Measurements from ENCODE around the gene SURF2. TPM values are rescaled to one million over a fixed set of nuclear protein-coding genes. Genes with fewer than 3 reads are reported as not detected.
"Not testable (repeated sequence)": the region's sequence is repeated elsewhere in the genome, so short reads cannot be mapped to it uniquely, and the experiment has no call there.

The SURF2 gene
- polyA plus RNA-seq, 3 donors = 17.5 to 24.7 (median 17.6) TPM

DNA sequence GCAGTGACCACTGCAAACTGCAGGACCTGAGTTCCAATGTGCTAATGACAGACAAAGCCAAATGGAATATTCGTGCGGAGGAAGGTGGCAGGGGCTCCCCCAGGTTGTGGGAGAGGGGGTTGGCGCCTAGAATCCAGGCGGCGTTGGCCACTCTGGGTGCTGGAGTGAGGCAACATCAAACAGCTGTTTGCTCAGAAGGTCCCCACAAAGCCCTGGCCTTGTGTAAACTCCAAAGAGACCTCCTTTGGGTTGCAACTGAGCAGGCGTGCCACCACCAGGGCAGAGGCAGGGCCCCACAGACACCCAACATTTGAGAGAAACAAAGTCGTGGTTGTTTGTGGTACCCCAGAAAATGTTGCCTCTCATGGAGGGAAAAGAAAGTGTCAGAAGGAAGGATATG is 34.4 kb downstream of the SURF2 start:
- Histone ChIP-seq H3K9ac (ENCODE audit: insufficient read depth, low read length, poor library complexity, severe bottlenecking) (no peak overlapping the region), H3K27ac (ENCODE audit: low read depth in 1 of 2, low read length in 2 of 2) (no peak overlapping the region), H3K79me2 (ENCODE audit: insufficient read depth, low read length) (no peaks in the 10 kb centered on the region), H3K4me3 (replicated peaks in 1 of 3; ENCODE audit: low read depth in 2 of 3, low read length in 3 of 3) (no peak overlapping the region), H3K9me3 (replicated peaks in 1 of 2; ENCODE audit: control insufficient read depth in 1 of 2, insufficient read depth in 1 of 2, low read length in 2 of 2) (no peaks in the 10 kb centered on the region), H3K27me3 (ENCODE audit: control insufficient read depth in 2 of 2, insufficient read depth in 2 of 2, low read length in 2 of 2) (no peaks in the 10 kb centered on the region), H3K36me3 (replicated peaks in 1 of 2; ENCODE audit: control insufficient read depth in 1 of 2, insufficient read depth in 2 of 2, low read length in 2 of 2) (no peaks in the 10 kb centered on the region), H2AFZ (ENCODE audit: insufficient read depth, low read depth, low read length, poor library complexity, severe bottlenecking) (no peak overlapping the region), H4K20me1 (ENCODE audit: insufficient read depth, low read length) (no peaks in the 10 kb centered on the region), H3K4me1 (ENCODE audit: control insufficient read depth in 1 of 2, insufficient read depth in 2 of 2, low read length in 2 of 2) (no peaks in the 10 kb centered on the region), H3K4me2 (replicated peaks; ENCODE audit: extremely low read depth, low read length, poor library complexity, severe bottlenecking) (no peak overlapping the region)
- Mint-ChIP-seq H3K4me1 (no peaks in the 10 kb centered on the region), H3K27ac (peak overlapping the region in 1 of 7 donors; percentile 53), H3K4me3 (no peak overlapping the region), H3K36me3 (no peaks in the 10 kb centered on the region), H3K27me3 (ENCODE audit: low read depth in 3 of 3) (peaks cover 4 to 19% (median 7%) of the 10 kb centered on the region in 3 donors), H3K9me3 (peaks cover 0 to 3% (median 0%) of the 10 kb centered on the region in 7 donors)
- intact Hi-C loops (cut with micrococcal nuclease) = no loop called here
- TF ChIP-seq CTCF (IDR thresholded peaks at IDR 0.05) = no peak
- no peak for DNase-seq
- 88% methylated on average over 5 of the region's 7 CpGs for WGBS (ENCODE audit: insufficient coverage)

- no CpG with 5 or more reads among the region's 4 CpGs for WGBS (ENCODE audit: insufficient coverage)
- intact Hi-C loops (cut with micrococcal nuclease) = not testable (repeated sequence)
Observed at GRCh38 chr9:133391449-133391848, 35.1 kb downstream of the SURF2 start.

GRCh38 chr9:133392308-133392707 is 36.0 kb downstream of the SURF2 start:
- H3K4me3 ChIP-seq (replicated peaks in 1 of 3; ENCODE audit: low read depth in 2 of 3, low read length in 3 of 3); H3K4me1 Mint-ChIP-seq; H2AFZ ChIP-seq (ENCODE audit: insufficient read depth, low read depth, low read length, poor library complexity, severe bottlenecking); H3K27ac Mint-ChIP-seq; H3K36me3 ChIP-seq (replicated peaks in 1 of 2; ENCODE audit: control insufficient read depth in 1 of 2, insufficient read depth in 2 of 2, low read length in 2 of 2); H3K27ac ChIP-seq (ENCODE audit: low read depth in 1 of 2, low read length in 2 of 2); H3K9me3 Mint-ChIP-seq; H3K9me3 ChIP-seq (replicated peaks in 1 of 2; ENCODE audit: control insufficient read depth in 1 of 2, insufficient read depth in 1 of 2, low read length in 2 of 2); DNase-seq; H3K79me2 ChIP-seq (ENCODE audit: insufficient read depth, low read length); H3K4me3 Mint-ChIP-seq; H3K4me1 ChIP-seq (ENCODE audit: control insufficient read depth in 1 of 2, insufficient read depth in 2 of 2, low read length in 2 of 2); H3K27me3 ChIP-seq (ENCODE audit: control insufficient read depth in 2 of 2, insufficient read depth in 2 of 2, low read length in 2 of 2); intact Hi-C loops (cut with micrococcal nuclease); H4K20me1 ChIP-seq (ENCODE audit: insufficient read depth, low read length); H3K36me3 Mint-ChIP-seq; H3K4me2 ChIP-seq (replicated peaks; ENCODE audit: extremely low read depth, low read length, poor library complexity, severe bottlenecking); H3K9ac ChIP-seq (ENCODE audit: insufficient read depth, low read length, poor library complexity, severe bottlenecking): not testable (repeated sequence)
- WGBS (ENCODE audit: insufficient coverage) = 90% methylated on average over 3 of the region's 3 CpGs
- H3K27me3 Mint-ChIP-seq (ENCODE audit: low read depth in 3 of 3) = peaks cover 4 to 16% (median 7%) of the 10 kb centered on the region in 3 donors

More at GRCh38 chr9:133391449-133391848, 35.1 kb downstream of the SURF2 start:
- not testable (repeated sequence) for H4K20me1 ChIP-seq (ENCODE audit: insufficient read depth, low read length); H3K36me3 ChIP-seq (replicated peaks in 1 of 2; ENCODE audit: control insufficient read depth in 1 of 2, insufficient read depth in 2 of 2, low read length in 2 of 2); H2AFZ ChIP-seq (ENCODE audit: insufficient read depth, low read depth, low read length, poor library complexity, severe bottlenecking); DNase-seq; H3K4me1 Mint-ChIP-seq; H3K27ac Mint-ChIP-seq; H3K9me3 ChIP-seq (replicated peaks in 1 of 2; ENCODE audit: control insufficient read depth in 1 of 2, insufficient read depth in 1 of 2, low read length in 2 of 2); H3K36me3 Mint-ChIP-seq; H3K9ac ChIP-seq (ENCODE audit: insufficient read depth, low read length, poor library complexity, severe bottlenecking); H3K4me3 Mint-ChIP-seq; H3K27me3 ChIP-seq (ENCODE audit: control insufficient read depth in 2 of 2, insufficient read depth in 2 of 2, low read length in 2 of 2); H3K9me3 Mint-ChIP-seq; H3K4me2 ChIP-seq (replicated peaks; ENCODE audit: extremely low read depth, low read length, poor library complexity, severe bottlenecking); H3K4me3 ChIP-seq (replicated peaks in 1 of 3; ENCODE audit: low read depth in 2 of 3, low read length in 3 of 3); H3K79me2 ChIP-seq (ENCODE audit: insufficient read depth, low read length); H3K27ac ChIP-seq (ENCODE audit: low read depth in 1 of 2, low read length in 2 of 2); H3K4me1 ChIP-seq (ENCODE audit: control insufficient read depth in 1 of 2, insufficient read depth in 2 of 2, low read length in 2 of 2)
- peaks cover 4 to 19% (median 9%) of the 10 kb centered on the region in 3 donors for H3K27me3 Mint-ChIP-seq (ENCODE audit: low read depth in 3 of 3)
